K562 (cell line): ENCODE measurements around the gene ACAP2. TPM values are rescaled to one million over a fixed set of nuclear protein-coding genes. Genes with fewer than 3 reads are reported as not detected.
A peak's percentile ranks its signal among the peaks of the same experiment; 100 is the strongest.

ENCODE experiments used
- ADNP ChIP-seq: fragments of 200-800 bp; sonication (Bioruptor generic); IDR thresholded peaks from 2 replicates; pipeline ENCODE4 v1.6.1; 2016; ENCODE audit warnings: missing genetic modification characterization, missing compliant biosample characterization
- BRD4 ChIP-seq: fragments of 200-600 bp; sonication (generic); IDR thresholded peaks from 2 replicates; pipeline ENCODE4 v1.6.1; 2017; ENCODE audit warnings: inconsistent platforms
- IFI16 ChIP-seq: fragments of 250-450 bp; sonication (Bioruptor Pico); IDR thresholded peaks from 2 replicates; pipeline ENCODE4 v2.1.2; 2022; ENCODE audit warnings: mild to moderate bottlenecking, inconsistent platforms
- KAT8 ChIP-seq: fragments of 450-650 bp; IDR thresholded peaks from 2 replicates; pipeline ENCODE4 v1.6.1; 2016; ENCODE audit warnings: low read depth, mild to moderate bottlenecking
- NRF1 ChIP-seq, 2 experiments: fragments of 450-650 bp; IDR thresholded peaks in 1 of 2; conservative IDR thresholded peaks in 1 of 2; 2 replicates each; pipeline ENCODE4 v1.6.1; 2014; ENCODE audit warnings: mild to moderate bottlenecking in 2 of 2
- POLR3G ChIP-seq: IDR thresholded peaks from 2 replicates; pipeline ENCODE4 v1.6.1; 2011; ENCODE audit not compliant: insufficient read length, insufficient replicate concordance; ENCODE audit errors: extremely low read depth
- RFX1 ChIP-seq: fragments of 450-650 bp; IDR thresholded peaks from 2 replicates; pipeline ENCODE4 v1.6.1; 2016; ENCODE audit warnings: mild to moderate bottlenecking, moderate library complexity
- ZNF165 ChIP-seq: fragments of 250-450 bp; sonication (Bioruptor Pico); IDR thresholded peaks from 2 replicates; pipeline ENCODE4 v1.4.0; 2020; ENCODE audit warnings: borderline replicate concordance
- polyA plus RNA-seq, 8 experiments: library from polyadenylated mRNA; depleted of rRNA in 4 of 8; stranded (reverse) in 5 of 8; unstranded in 3 of 8; fragments of >200 nt; fragmentation: Nextera tagmentation in 2 of 8; fragmentation: Illumina TruSeq in 1 of 8; extraction: Ambion mirVana in 2 of 8; extraction: Trizol in 1 of 8; gene quantifications; 2 replicates each; pipeline versions ENCODE4 v1.2.1 to v1.2.3, GENCODE V29; 2011 to 2014; ENCODE audit warnings: inconsistent platforms in 1 of 8, missing spikeins in 1 of 8
- total RNA-seq, 7 experiments: library from RNA; depleted of rRNA in 6 of 7; stranded (reverse); fragments of >200 nt in 6 of 7; fragmentation: Illumina TruSeq in 2 of 7; extraction: Trizol in 2 of 7; gene quantifications; 2 replicates each; pipeline versions ENCODE4 v1.2.1 to v1.2.3, GENCODE V29; 2011 to 2021; ENCODE audit warnings: low replicate concordance in 1 of 7
- TF ChIP-seq, protein P1 (sequence below): fragments of 250-450 bp; sonication (Bioruptor Pico); IDR thresholded peaks from 2 replicates; pipeline ENCODE4 v1.4.0; 2020; ENCODE audit warnings: mild to moderate bottlenecking, moderate library complexity, borderline replicate concordance
- TF ChIP-seq, protein P2 (sequence below): IDR thresholded peaks from 2 replicates; pipeline ENCODE4 v1.6.1; 2014; ENCODE audit warnings: antibody characterized with exemption

Gene ACAP2
- total and polyA plus RNA-seq, 9 of the 15 experiments (the other 6 are each of a cell fraction or from before 2014, with no cell fraction given), result 10.6 to 52.7 (median 34.4) TPM

DNA sequence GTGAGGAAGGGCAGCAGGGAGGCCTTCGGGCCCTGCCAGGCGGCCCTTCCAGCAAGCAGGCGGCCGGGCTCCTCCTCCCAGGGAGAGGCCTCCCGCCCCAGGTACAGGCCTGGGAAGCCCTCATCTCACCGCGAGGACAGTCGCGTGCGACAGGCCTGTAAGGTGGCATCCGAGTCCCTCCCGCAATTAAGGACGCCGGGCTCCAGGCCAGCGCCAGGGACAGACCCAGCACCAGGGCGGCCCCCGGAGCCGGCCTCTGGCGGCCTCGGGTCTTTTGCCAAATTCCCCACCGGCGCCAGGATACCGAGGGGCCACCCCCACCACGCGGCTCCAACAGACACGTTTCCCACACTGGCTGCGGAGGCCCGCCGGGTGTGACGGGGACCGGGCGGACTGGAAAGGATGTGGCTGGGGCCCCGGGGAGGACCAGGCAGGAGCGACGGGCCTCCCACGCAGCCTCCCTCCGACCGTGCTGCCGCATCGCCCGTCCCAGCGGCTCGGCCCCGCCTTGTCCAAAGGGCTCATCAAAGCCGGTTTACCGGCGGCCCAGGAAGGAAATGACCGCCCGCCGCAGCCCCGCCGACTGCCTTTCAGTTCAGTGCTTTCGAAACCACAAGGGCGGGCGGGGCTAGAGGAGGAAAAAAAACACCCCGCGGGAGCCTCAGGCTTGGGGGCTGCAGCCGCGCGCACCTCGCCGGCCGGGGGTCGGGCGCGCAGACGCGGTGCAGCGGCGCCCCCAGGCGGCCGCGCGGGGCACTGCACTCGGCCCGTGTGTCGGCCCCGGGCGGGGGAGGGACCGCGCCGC is 183.1 kb downstream of the ACAP2 start (continued):
- no peak for TF ChIP-seq ADNP (tag)
- TF ChIP-seq KAT8, result no peak
- TF ChIP-seq, protein P1, sequence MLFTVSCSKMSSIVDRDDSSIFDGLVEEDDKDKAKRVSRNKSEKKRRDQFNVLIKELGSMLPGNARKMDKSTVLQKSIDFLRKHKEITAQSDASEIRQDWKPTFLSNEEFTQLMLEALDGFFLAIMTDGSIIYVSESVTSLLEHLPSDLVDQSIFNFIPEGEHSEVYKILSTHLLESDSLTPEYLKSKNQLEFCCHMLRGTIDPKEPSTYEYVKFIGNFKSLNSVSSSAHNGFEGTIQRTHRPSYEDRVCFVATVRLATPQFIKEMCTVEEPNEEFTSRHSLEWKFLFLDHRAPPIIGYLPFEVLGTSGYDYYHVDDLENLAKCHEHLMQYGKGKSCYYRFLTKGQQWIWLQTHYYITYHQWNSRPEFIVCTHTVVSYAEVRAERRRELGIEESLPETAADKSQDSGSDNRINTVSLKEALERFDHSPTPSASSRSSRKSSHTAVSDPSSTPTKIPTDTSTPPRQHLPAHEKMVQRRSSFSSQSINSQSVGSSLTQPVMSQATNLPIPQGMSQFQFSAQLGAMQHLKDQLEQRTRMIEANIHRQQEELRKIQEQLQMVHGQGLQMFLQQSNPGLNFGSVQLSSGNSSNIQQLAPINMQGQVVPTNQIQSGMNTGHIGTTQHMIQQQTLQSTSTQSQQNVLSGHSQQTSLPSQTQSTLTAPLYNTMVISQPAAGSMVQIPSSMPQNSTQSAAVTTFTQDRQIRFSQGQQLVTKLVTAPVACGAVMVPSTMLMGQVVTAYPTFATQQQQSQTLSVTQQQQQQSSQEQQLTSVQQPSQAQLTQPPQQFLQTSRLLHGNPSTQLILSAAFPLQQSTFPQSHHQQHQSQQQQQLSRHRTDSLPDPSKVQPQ (CRISPR knock-in tag), result no peak
- no peak for TF ChIP-seq POLR3G
- TF ChIP-seq NRF1 (conservative IDR thresholded peaks at IDR 0.05 in 1 of 2, IDR thresholded peaks at IDR 0.05 in 1 of 2), result peak; percentile 76 to 80
- TF ChIP-seq, protein P2, sequence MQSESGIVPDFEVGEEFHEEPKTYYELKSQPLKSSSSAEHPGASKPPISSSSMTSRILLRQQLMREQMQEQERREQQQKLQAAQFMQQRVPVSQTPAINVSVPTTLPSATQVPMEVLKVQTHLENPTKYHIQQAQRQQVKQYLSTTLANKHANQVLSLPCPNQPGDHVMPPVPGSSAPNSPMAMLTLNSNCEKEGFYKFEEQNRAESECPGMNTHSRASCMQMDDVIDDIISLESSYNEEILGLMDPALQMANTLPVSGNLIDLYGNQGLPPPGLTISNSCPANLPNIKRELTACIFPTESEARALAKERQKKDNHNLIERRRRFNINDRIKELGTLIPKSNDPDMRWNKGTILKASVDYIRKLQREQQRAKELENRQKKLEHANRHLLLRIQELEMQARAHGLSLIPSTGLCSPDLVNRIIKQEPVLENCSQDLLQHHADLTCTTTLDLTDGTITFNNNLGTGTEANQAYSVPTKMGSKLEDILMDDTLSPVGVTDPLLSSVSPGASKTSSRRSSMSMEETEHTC, result no peak
- TF ChIP-seq BRD4, result peak; percentile 84; the same call in 1 of the 2 replicates
- TF ChIP-seq IFI16 (CRISPR knock-in tag), result no peak
- no peak for TF ChIP-seq RFX1
- no peak for TF ChIP-seq ZNF165 (CRISPR knock-in tag)
